Activated naive CD4-positive, alpha-beta T cell treated with anti-CD3 and anti-CD28 coated beads for 36 hours (primary cell): ENCODE results near the gene NTN3. TPM values are rescaled to one million over a fixed set of nuclear protein-coding genes. Genes with fewer than 3 reads are reported as not detected.
A peak's percentile ranks its signal among the peaks of the same experiment; 100 is the strongest.
"Not testable (repeated sequence)": the region's sequence is repeated elsewhere in the genome, so short reads cannot be mapped to it uniquely, and the experiment has no call there.

Experiments used
- CTCF ChIA-PET: fragments of 350-600 bp; sonication (Branson Sonifier 250); formaldehyde crosslinking; loops from one replicate; lab custom pipeline; 2021; ENCODE audit warnings: antibody characterized with exemption; lab: Charles Lee
- DNase-seq: peaks from one replicate; pipeline ENCODE4 v3.0.0-alpha.2; 2020
- H3K27ac Mint-ChIP-seq: one replicate; pipeline ENCODE4 v1.8.0; 2021; ENCODE audit warnings: mild to moderate bottlenecking, mixed read lengths
- H3K27me3 Mint-ChIP-seq: one replicate; pipeline ENCODE4 v1.8.0; 2021; ENCODE audit warnings: low read depth, mixed read lengths
- H3K36me3 Mint-ChIP-seq: one replicate; pipeline ENCODE4 v1.8.0; 2021; ENCODE audit warnings: low read depth, mixed read lengths
- H3K4me1 Mint-ChIP-seq: one replicate; pipeline ENCODE4 v1.8.0; 2021; ENCODE audit warnings: low read depth, mixed read lengths
- H3K4me3 Mint-ChIP-seq: one replicate; pipeline ENCODE4 v1.8.0; 2021; ENCODE audit warnings: mild to moderate bottlenecking, moderate library complexity, mixed read lengths
- H3K9me3 Mint-ChIP-seq: one replicate; pipeline ENCODE4 v1.8.0; 2021; ENCODE audit warnings: mixed read lengths
- intact Hi-C: fragments of 100-400 bp; cut with micrococcal nuclease; formaldehyde crosslinking; loops from one replicate; pipeline ENCODE4 v1.15.1; 2023
- total RNA-seq, 2 experiments: library from RNA; stranded (reverse); gene quantifications; one replicate each; pipeline ENCODE4 v1.2.3, GENCODE V29; 2021

Gene NTN3
- total RNA-seq, 2 experiments from 2014 or later: not detected

GRCh38 chr16:2476741-2477140 is 5.6 kb downstream of the NTN3 start:
- Mint-ChIP-seq H3K4me3 (peak overlapping the region; percentile 15), H3K36me3 (no peaks in the 10 kb centered on the region), H3K27me3 (peaks cover 10% of the 10 kb centered on the region), H3K27ac (no peak overlapping the region), H3K9me3 (no peaks in the 10 kb centered on the region), H3K4me1 (peaks cover 14% of the 10 kb centered on the region)
- no peak for DNase-seq
- CTCF ChIA-PET: interaction anchor here (1.0 kb wide), 1 partner anchor 10 kb away, joined by 3 read pairs; no protein-coding TSS in a partner anchor
- intact Hi-C loops: no loop called here

DNA sequence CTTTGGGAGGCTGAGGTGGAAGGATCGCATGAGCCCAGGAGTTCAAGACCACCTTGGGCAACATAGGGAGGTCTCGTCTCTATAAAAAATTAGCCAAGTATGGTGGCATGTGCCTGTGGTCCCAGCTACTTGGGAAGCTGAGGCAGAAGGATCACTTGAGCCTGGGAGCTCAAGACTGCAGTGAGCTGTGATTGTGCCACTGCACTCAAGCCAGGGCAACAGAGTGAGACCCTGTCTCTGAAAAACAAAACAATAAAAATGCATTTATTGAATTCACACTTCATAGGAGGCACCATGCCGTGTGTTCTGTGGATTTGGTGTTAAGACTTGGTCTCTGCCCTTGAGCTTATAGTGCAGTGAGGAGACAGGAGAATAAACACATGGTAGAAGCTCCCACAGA is 6.2 kb downstream of the NTN3 start:
- CTCF ChIA-PET: interaction anchor here (1.0 kb wide), 1 partner anchor 9 kb away, joined by 3 read pairs; no protein-coding TSS in a partner anchor

GRCh38 chr16:2478279-2478678 is 7.2 kb downstream of the NTN3 start:
- Mint-ChIP-seq H3K36me3 (no peaks in the 10 kb centered on the region), H3K9me3 (no peaks in the 10 kb centered on the region), H3K4me3 (no peak overlapping the region), H3K4me1 (peaks cover 8% of the 10 kb centered on the region), H3K27ac (no peak overlapping the region), H3K27me3 (no peaks in the 10 kb centered on the region)
- intact Hi-C loops: no loop called here
- no peak for DNase-seq
- CTCF ChIA-PET: no interaction called here

More for the DNA sequence above, 6.2 kb downstream of the NTN3 start:
- peaks cover 14% of the 10 kb centered on the region for H3K4me1 Mint-ChIP-seq
- no peak overlapping the region for H3K4me3 Mint-ChIP-seq
- no peak for DNase-seq
- H3K9me3 Mint-ChIP-seq: no peaks in the 10 kb centered on the region
- peaks cover 8% of the 10 kb centered on the region for H3K27me3 Mint-ChIP-seq
- H3K27ac Mint-ChIP-seq: no peak overlapping the region
- intact Hi-C loops: no loop called here
- H3K36me3 Mint-ChIP-seq: no peaks in the 10 kb centered on the region

- H3K27me3 Mint-ChIP-seq, H3K9me3 Mint-ChIP-seq, H3K4me1 Mint-ChIP-seq, H3K36me3 Mint-ChIP-seq, H3K27ac Mint-ChIP-seq, DNase-seq, intact Hi-C loops, H3K4me3 Mint-ChIP-seq: not testable (repeated sequence)
- CTCF ChIA-PET: interaction anchor here (1.4 kb wide), 1 partner anchor 20 kb away, joined by 3 read pairs; no protein-coding TSS in a partner anchor
Observed at GRCh38 chr16:2479996-2480395, 8.9 kb downstream of the NTN3 start.

DNA sequence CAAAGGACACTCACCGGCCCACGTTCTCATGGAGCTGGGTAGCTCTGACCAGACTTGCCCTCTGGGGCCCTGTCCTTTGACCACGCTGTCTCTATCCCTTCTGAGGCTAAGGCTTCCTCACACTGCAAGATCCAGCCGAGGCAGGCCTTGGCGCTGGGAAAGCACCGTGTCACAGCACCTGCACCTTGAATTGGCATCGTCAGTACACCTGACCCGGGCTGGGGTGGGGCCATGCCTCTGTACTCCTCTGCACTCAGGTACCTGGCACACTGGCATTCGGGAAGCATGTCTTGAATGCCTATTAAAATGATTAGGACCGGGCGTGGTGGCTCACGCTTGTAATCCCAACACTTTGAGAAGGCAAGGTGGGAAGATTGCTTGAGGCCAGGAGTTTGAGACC is 9.9 kb downstream of the NTN3 start:
- Mint-ChIP-seq H3K27ac (no peak overlapping the region), H3K36me3 (no peaks in the 10 kb centered on the region), H3K4me3 (no peak overlapping the region), H3K4me1 (peaks cover 5% of the 10 kb centered on the region), H3K9me3 (no peaks in the 10 kb centered on the region), H3K27me3 (no peaks in the 10 kb centered on the region)
- DNase-seq: no peak
- intact Hi-C loops: no loop called here
- CTCF ChIA-PET: interaction anchor here (1.4 kb wide), 1 partner anchor 19 kb away, joined by 3 read pairs; no protein-coding TSS in a partner anchor

DNA sequence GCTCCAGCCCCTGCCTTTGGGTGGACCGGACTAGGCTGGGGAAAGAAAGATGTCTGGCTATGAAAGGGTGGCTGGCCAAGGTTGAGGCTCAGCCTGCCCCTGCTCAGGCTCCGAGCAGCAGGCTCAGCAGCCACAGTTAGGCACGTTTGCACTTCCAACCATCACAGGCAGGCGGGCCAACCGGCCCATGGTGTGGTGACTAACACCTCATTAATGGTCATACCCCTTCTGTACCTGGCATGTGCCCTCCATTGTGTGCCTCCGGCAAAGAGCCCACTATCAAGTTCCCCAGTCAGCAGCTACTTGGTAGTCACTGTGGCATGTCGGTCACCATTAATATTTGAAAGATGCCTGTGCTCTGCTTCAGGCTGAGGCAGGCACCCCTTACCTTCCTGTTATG is 10.6 kb downstream of the NTN3 start:
- no peak for DNase-seq
- H3K4me1 Mint-ChIP-seq: peaks cover 1% of the 10 kb centered on the region
- intact Hi-C loops: no loop called here
- H3K4me3 Mint-ChIP-seq: no peak overlapping the region
- H3K27me3 Mint-ChIP-seq: no peaks in the 10 kb centered on the region
- H3K27ac Mint-ChIP-seq: no peak overlapping the region
- CTCF ChIA-PET: interaction anchor here (1.4 kb wide), 1 partner anchor 19 kb away, joined by 3 read pairs; no protein-coding TSS in a partner anchor
- H3K36me3 Mint-ChIP-seq: no peaks in the 10 kb centered on the region
- no peaks in the 10 kb centered on the region for H3K9me3 Mint-ChIP-seq

DNA sequence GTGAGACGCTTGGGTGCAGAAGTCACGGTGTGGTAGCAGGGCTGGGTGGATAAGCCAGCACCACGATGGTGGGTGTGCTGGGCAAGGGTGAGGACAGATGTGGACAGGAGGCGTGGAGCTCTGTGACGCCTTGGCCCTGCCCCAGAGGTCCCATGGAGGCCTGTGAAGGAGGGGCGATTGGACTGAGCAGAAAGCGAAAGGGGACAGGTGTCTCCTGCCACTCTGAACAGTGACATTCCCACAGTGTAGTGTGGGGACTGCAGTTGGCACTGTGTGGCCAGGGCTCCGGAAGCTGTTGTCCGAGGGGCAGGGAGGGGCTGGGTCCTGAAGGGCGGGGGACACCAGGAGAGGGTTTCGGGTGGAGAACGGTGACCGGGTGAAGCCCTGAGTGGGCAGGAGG is 11.2 kb downstream of the NTN3 start:
- Mint-ChIP-seq H3K36me3 (peaks cover 1% of the 10 kb centered on the region), H3K27me3 (no peaks in the 10 kb centered on the region), H3K4me1 (peaks cover 7% of the 10 kb centered on the region), H3K9me3 (no peaks in the 10 kb centered on the region), H3K27ac (no peak overlapping the region), H3K4me3 (no peak overlapping the region)
- DNase-seq: no peak
- intact Hi-C loops: no loop called here
- CTCF ChIA-PET: interaction anchor here (0.6 kb wide), 1 partner anchor 14 kb away, joined by 3 read pairs; no protein-coding TSS in a partner anchor

GRCh38 chr16:2482708-2483534 is 11.8 kb downstream of the NTN3 start:
- CTCF ChIA-PET: interaction anchor here (0.6 kb wide), 1 partner anchor 14 kb away, joined by 3 read pairs; no protein-coding TSS in a partner anchor
- no peak overlapping the region for H3K27ac Mint-ChIP-seq
- H3K4me1 Mint-ChIP-seq: peaks cover 12% of the 10 kb centered on the region
- H3K36me3 Mint-ChIP-seq: peaks cover 1% of the 10 kb centered on the region
- DNase-seq: no peak
- H3K9me3 Mint-ChIP-seq: no peaks in the 10 kb centered on the region
- H3K27me3 Mint-ChIP-seq: no peaks in the 10 kb centered on the region
- H3K4me3 Mint-ChIP-seq: no peak overlapping the region
- intact Hi-C loops: no loop called here

GRCh38 chr16:2483939-2484897 is 13.1 kb downstream of the NTN3 start:
- intact Hi-C loops: no loop called here
- DNase-seq: no peak
- Mint-ChIP-seq H3K4me3 (no peak overlapping the region), H3K27me3 (no peaks in the 10 kb centered on the region), H3K27ac (no peak overlapping the region), H3K9me3 (no peaks in the 10 kb centered on the region), H3K36me3 (peaks cover 1% of the 10 kb centered on the region), H3K4me1 (peaks cover 16% of the 10 kb centered on the region)
- CTCF ChIA-PET: no interaction called here

DNA sequence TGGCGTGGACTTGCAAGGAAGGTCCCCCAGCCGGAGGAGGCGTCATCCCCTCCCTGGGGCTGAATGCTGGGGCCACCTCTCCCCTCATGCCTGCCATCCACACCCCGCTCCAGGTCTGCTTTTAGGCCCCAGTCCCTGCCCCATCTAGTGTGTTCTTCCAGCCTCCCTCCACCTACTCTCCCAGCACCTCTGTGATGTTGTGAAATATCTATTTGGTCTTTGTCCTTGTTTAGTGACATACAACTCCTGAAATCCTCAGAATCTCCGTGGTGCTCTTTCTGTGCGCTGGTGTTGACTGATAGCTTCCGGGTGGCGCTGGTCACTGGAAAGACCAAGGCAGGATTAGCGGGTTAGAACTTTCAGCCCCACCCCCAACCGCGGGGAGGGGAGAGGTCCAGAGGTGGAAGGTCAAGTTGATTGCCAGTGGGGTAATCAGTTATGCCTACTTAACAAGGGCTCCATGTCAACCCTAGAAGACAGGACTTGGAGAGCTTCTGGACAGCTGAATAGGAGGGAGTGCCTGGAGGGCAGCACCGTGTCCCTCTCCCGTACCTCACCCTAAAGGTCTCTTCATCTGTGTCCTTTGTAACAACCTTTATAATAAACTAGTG is 13.9 kb downstream of the NTN3 start:
- peaks cover 1% of the 10 kb centered on the region for H3K36me3 Mint-ChIP-seq
- H3K4me3 Mint-ChIP-seq: no peak overlapping the region
- H3K27me3 Mint-ChIP-seq: no peaks in the 10 kb centered on the region
- CTCF ChIA-PET: no interaction called here
- peaks cover 16% of the 10 kb centered on the region for H3K4me1 Mint-ChIP-seq
- H3K9me3 Mint-ChIP-seq: no peaks in the 10 kb centered on the region
- DNase-seq: no peak
- H3K27ac Mint-ChIP-seq: no peak overlapping the region
- intact Hi-C loops: loop anchor here (5.0 kb wide), 1 partner anchor 233 kb away; the partner anchor contains the start of gene ECI1

DNA sequence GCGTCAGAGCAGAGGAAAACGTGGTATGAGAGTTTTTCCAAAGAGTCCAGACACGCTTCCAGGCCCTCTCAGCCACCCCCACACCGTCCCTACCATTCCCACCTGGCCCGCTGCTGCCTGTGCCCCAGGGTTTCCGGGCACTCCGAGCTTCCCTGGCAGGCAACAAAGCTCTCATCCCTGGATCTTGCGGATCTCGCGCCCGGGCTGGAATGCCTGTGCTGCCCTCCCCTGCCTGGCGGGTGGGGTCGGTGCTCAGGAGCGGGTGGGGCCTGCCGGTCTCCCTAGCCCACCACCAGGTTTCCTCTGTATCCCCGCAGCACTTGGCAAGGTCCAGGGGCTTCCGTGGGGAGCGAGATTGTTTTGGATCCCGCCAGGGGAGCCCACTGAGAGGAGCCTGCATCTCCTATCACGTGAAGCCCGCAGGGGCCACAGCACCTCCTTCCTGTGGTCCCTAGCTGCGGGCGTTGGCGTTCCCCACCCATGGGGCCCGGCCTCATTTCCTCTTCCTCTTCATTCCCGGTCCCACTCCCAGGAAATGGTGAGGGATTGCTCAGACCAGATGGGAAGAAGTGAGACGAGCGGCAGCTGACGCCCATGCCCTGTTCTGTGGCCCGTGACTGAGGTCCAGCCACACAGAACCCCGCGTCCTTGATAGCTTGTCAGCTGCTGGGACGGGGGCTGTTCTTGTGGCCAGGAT is 14.9 kb downstream of the NTN3 start:
- no peaks in the 10 kb centered on the region for H3K9me3 Mint-ChIP-seq
- peaks cover 16% of the 10 kb centered on the region for H3K4me1 Mint-ChIP-seq
- DNase-seq: no peak
- CTCF ChIA-PET: interaction anchor here (0.9 to 1.2 kb wide), 3 partner anchors 9 to 16 kb away, joined by 3 read pairs; partner anchors contain the start of gene TBC1D24
- no peaks in the 10 kb centered on the region for H3K27me3 Mint-ChIP-seq
- intact Hi-C loops: loop anchor here (2.0 to 5.0 kb wide), 2 partner anchors 234 to 291 kb away; partner anchors contain the start of gene ECI1
- peaks cover 1% of the 10 kb centered on the region for H3K36me3 Mint-ChIP-seq
- H3K4me3 Mint-ChIP-seq: no peak overlapping the region
- no peak overlapping the region for H3K27ac Mint-ChIP-seq
